ENCODE measurements around the gene FARP1.

GRCh38 chr13:98180092-98180491, 37.2 kb downstream of the FARP1 start:
- TF ChIP-seq EZH2 (IDR thresholded peaks at IDR 0.05) (no peak), POLR2AphosphoS5 (IDR thresholded peaks at IDR 0.05; ENCODE audit: borderline replicate concordance, low read depth, low read length) (no peak), FOXP2 (optimal IDR thresholded peaks at IDR 0.05; ENCODE audit: control extremely low read depth, extremely low read length, insufficient read depth) (no peak)

Data from SK-N-MC (cell line).